HG03175 (cell line): ENCODE measurements around the gene AFDN.
A peak's percentile ranks its signal among the peaks of the same experiment; 100 is the strongest.

Experiments used
- ATAC-seq: cut with Tn5 transposase; IDR thresholded peaks from one replicate; pipeline ENCODE4 v1.9.1; 2021; ENCODE audit warnings: mild to moderate bottlenecking, moderate library complexity; ENCODE audit not compliant: unreplicated experiment

AFDN gene

DNA sequence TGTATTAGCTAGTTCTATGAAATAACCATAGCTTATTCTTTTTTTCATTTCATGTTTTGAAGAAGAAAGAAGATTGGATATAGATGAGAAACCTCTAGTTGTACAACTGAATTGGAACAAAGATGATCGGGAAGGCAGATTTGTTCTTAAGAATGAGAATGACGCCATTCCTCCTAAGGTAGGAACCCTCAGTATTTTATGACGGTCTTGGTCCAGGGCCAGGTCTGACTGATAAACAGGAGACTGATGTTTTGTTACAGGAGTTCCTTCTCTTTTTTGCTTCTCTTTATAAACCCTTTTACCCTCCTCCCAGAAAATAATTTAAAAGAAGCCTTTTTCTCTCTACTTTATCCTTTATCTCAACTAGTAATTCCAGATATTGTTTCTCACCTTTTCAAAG lies 43.6 kb downstream of the AFDN start:
- no peak for ATAC-seq

DNA sequence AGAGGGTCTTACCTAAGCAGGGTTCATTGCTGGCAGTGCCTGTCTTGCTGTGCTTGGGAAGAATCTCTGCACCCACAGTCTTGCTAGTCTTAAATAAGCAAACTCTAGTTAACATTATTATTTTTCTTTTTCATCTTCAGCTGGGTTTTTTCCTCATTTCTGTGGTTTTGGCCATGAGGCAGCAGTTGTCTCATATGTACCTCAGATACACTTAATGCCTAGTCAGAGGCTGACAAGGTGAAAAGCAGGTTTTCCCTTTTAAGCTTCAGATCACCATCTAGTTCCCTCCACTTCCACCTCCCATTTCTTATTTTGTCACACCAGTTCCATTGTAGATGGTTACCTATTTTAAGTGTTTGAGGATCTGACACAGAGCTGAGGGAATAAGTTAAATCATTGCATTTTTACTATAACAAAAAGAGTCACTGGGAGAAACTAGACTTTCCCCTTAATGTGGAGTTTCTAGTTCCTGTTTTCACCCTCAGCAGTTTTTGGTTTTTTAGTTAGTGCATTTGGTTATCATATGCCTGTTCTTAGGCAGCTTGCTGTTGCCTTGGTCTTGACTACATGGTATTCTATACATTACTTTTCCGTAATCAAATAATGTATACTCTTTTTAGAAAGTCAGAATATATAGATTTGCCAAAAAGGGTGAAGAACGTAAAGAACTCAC lies 46.0 kb downstream of the AFDN start:
- ATAC-seq = no peak

- no peak for ATAC-seq
Observed at GRCh38 chr6:167877994-167878779, 51.5 kb downstream of the AFDN start.

- no peak for ATAC-seq
Observed at GRCh38 chr6:167879612-167880011, 52.9 kb downstream of the AFDN start.

GRCh38 chr6:167881327-167881726 lies 54.6 kb downstream of the AFDN start:
- no peak for ATAC-seq

DNA sequence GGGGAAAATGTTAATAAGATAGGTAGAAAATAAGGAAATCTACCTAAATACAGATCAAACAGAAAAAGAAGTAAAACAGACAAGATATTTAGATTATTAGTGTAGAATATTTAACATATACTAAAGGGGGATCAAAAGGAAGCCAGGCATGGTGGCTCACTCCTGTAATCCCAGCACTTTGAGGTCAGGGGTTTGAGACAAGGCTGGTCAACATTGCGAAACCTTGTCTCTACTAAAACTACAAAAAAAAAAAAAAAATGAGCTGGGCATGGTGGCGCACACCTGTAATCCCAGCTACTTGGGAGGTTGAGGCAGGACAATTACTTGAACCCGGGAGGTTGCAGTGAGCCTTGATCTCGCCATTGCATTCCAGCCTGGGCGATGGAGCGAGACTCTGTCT lies 55.5 kb downstream of the AFDN start:
- ATAC-seq = no peak

- no peak for ATAC-seq
Observed at GRCh38 chr6:167888098-167888497, 61.4 kb downstream of the AFDN start.

DNA sequence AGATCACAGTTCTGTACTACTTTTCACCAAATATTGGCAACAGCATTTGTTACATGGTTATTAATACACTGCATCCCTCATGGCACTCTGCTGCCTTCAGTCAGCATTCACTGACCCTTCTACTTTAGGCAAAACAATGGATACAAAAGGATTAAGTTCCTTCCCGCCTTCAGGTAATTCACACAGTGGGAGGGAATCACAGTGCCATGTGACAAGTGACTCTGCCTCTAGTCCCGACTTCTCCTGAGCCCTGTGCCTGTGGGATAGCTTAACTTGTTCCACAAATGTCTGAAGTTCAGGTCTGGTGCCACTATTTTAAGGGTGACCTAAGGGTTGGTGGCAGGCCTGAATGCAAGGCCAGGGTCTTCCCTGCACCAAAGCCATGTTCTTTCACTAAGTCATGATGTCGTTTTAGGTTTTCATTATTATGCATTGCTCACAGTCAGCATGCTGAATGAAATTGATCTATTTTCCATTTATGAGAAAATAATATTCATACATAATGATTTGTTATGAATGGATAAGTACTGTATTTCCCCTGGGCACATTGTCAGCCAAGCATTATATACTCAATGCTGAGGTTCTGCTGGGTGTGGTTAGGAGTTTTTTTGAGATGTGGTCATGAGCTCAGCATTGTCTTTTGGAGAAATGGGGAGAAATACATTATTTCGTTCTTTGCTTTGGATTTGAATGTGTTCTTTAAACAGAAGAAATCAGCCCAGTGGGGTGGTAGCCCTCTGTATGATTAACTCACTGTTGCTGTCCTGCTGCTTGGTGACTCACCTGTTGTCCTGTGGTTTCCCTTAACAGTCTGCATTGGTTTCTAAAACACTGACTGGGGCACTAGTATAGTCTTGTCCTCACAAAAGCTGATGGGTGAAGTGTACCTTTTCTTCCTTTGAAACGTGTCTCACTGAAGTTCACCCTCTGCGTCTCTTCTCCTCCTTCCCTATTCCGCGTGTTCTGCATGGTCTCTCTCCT lies 66.4 kb downstream of the AFDN start:
- peak; percentile 93 for ATAC-seq

- ATAC-seq = no peak
Observed at GRCh38 chr6:167894965-167895364, 68.3 kb downstream of the AFDN start.

- no peak for ATAC-seq
Observed at GRCh38 chr6:167896648-167897047, 69.9 kb downstream of the AFDN start.

DNA sequence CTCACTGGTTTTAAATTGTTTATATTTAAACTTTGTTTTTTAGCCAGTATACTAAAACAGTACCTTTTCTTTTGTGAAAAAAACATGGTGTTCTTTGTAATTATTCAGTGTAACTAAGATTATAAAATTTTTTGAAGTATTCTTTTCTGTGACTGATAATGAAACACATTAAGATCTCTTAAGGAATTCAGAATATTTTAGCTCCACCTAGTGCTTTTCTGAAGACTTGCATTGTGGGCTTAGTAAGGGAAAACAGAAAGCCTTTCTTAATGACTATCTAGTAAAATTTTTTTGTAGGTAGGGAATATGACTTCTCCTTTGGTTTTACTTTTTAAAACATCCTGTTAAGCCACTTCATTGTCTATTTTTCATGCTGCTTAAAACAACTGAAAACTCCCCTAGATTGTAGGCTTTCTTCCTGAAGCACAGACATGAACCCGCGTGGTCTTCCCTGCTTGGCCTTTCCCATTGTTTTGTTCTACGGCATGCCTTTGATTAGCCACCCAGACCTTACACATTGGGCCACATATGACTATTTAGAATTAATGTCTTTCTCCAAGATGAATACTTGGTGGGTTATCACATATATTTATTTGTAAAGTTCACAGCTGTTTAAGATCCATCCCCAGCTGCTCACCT lies 72.1 kb downstream of the AFDN start:
- ATAC-seq = no peak

DNA sequence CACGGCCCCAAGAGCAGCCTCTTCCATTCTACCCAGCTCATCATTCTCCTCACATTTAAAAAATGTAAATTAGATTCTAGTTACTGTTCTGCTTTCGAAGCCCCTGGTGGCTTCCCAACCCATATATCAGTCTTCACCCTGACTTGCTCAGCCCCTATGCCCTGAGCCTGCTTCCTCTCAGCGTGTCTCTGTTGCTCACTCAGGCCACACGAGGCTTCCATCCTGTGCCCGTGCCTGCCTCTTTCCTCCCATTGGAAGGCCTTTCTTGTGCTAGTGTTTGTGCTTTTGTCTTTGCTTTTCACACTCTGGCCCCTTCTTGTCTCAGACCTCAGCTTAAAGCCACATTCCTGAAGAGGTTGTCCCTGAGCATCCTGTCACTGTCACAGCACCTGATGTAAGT lies 78.1 kb downstream of the AFDN start:
- no peak for ATAC-seq

DNA sequence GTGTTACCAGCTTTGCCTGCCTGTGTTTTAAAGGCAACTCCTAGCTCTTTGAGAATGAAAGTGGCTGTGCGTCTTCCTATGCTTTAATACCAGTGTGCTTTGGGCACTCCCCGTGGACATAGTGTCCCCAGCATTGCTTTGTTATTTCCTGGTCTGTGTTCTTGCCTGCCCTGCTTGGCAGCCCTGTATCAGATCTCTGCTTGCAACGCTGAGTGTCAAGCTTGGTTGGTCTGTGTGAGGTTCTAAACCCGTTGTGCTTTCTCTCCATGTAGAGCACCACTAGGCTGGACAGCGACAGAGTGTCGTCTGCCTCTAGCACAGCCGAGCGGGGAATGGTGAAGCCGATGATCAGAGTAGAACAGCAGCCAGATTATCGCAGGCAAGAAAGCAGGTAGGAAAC lies 80.2 kb downstream of the AFDN start:
- no peak for ATAC-seq

GRCh38 chr6:167907837-167908681 lies 81.3 kb downstream of the AFDN start:
- no peak for ATAC-seq

GRCh38 chr6:167910007-167910406 lies 83.3 kb downstream of the AFDN start:
- no peak for ATAC-seq

DNA sequence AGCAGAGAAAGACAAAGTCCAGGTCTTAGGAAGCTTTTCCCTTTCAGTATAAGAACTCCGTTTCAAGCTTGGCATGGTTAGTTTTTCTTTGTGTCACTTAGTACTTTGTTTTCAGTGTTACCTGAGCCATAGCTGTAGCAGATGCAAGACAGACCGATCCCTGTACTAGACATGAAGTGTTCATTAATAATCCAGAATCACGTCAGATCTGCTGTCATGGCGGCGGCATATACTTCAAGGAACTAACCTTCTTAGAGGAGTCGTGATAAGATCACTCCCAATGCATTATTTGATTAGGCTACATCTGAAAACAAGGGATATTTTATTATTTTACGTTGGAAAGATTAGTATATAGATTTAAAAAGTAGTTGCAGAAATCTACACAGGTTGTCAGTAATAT lies 83.9 kb downstream of the AFDN start:
- ATAC-seq = no peak

- no peak for ATAC-seq
Observed at GRCh38 chr6:167912494-167912893, 85.8 kb downstream of the AFDN start.

GRCh38 chr6:167913699-167914098 lies 87.0 kb downstream of the AFDN start:
- ATAC-seq = no peak

DNA sequence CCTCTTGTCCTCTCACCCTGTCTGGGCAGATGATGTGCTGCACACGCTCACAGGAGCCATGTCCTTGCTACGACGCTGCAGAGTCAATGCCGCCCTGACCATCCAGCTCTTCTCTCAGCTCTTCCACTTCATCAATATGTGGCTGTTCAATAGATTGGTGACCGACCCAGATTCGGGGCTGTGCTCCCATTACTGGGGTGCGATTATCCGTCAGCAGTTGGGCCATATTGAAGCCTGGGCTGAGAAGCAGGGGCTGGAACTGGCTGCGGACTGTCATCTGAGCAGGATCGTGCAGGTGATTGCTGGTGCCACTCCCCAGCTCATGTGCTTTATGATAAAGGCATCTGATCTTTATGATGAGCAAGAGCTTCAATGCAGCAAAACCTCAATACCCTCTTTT lies 88.4 kb downstream of the AFDN start:
- no peak for ATAC-seq

GRCh38 chr6:167917551-167918154 lies 90.9 kb downstream of the AFDN start:
- ATAC-seq = no peak
